SU-DHL-6 (cell line): ENCODE results near the gene PTPN5.

Source experiments
- H2AFZ ChIP-seq: fragments of 200-600 bp; sonication (generic); 2 replicates; pipeline ENCODE4 v1.6.1; 2014; ENCODE audit warnings: low read depth, mild to moderate bottlenecking, moderate library complexity, mixed read lengths, antibody characterized with exemption, low read length; ENCODE audit not compliant: severe bottlenecking
- H3F3A ChIP-seq: fragments of 200-600 bp; shearing (Covaris generic); 2 replicates; pipeline ENCODE4 v1.6.0; 2016; ENCODE audit warnings: antibody characterized with exemption, mild to moderate bottlenecking; ENCODE audit not compliant: insufficient read depth
- H3K27ac ChIP-seq: fragments of 200-600 bp; sonication (generic); 2 replicates; pipeline ENCODE4 v1.5.1; 2016; ENCODE audit warnings: low read depth, mild to moderate bottlenecking, low read length, moderate library complexity, mixed read lengths
- H3K27me3 ChIP-seq: fragments of 200-600 bp; sonication (generic), shearing (Covaris generic); 2 replicates; pipeline ENCODE4 v1.6.0; 2014; ENCODE audit warnings: mild to moderate bottlenecking, low read length
- H3K36me3 ChIP-seq: fragments of 200-600 bp; sonication (generic); 2 replicates; pipeline ENCODE4 v1.6.1; 2014; ENCODE audit warnings: mild to moderate bottlenecking, low read length, mixed read lengths
- H3K4me2 ChIP-seq: fragments of 300-600, 200-600 bp; shearing (Covaris generic), sonication (generic); 2 replicates; pipeline ENCODE4 v1.6.0; 2014; ENCODE audit warnings: low read length, low read depth, mild to moderate bottlenecking; ENCODE audit not compliant: poor library complexity, severe bottlenecking
- H3K4me3 ChIP-seq: fragments of 200-600 bp; sonication (generic); 2 replicates; pipeline ENCODE4 v1.5.1; 2014; ENCODE audit warnings: antibody characterized with exemption, low read length, mild to moderate bottlenecking, mixed read lengths; ENCODE audit not compliant: insufficient read depth, poor library complexity, severe bottlenecking
- H3K79me2 ChIP-seq: fragments of 200-600 bp; sonication (generic); 2 replicates; pipeline ENCODE4 v1.6.1; 2014; ENCODE audit warnings: mild to moderate bottlenecking, low read length, moderate library complexity; ENCODE audit not compliant: insufficient read depth
- H3K9ac ChIP-seq: fragments of 200-600 bp; sonication (generic); 2 replicates; pipeline ENCODE4 v1.7.0; 2014; ENCODE audit warnings: mild to moderate bottlenecking, low read length
- H3K9me2 ChIP-seq: fragments of 200-600 bp; sonication (generic); replicated peaks from 2 replicates; pipeline ENCODE4 v1.6.1; 2014; ENCODE audit warnings: low read length; ENCODE audit not compliant: insufficient read depth
- H3K9me3 ChIP-seq: fragments of 200-600 bp; sonication (generic); 2 replicates; pipeline ENCODE4 v1.6.1; 2014; ENCODE audit warnings: low read length, mixed read lengths; ENCODE audit not compliant: insufficient read depth
- H4K20me1 ChIP-seq: fragments of 200-600 bp; sonication (generic); 2 replicates; pipeline ENCODE4 v1.6.1; 2014; ENCODE audit warnings: low read depth, mild to moderate bottlenecking, antibody characterized with exemption, low read length, moderate library complexity, mixed read lengths
- CTCF ChIP-seq: fragments of 200-600 bp; sonication (generic); IDR thresholded peaks from one replicate; pipeline ENCODE4 v1.5.1; 2017; ENCODE audit warnings: antibody characterized with exemption, mild to moderate bottlenecking, low read length, moderate library complexity; ENCODE audit not compliant: insufficient read depth, poor library complexity, severe bottlenecking
- EZH2phosphoT487 ChIP-seq: fragments of 200-600 bp; sonication (generic), shearing (Covaris generic); conservative IDR thresholded peaks from 2 replicates; pipeline ENCODE4 v1.6.1; 2018; ENCODE audit warnings: mild to moderate bottlenecking, antibody characterized with exemption, low read length, moderate library complexity, mixed read lengths

The PTPN5 gene

GRCh38 chr11:18701614-18702216 is 89.9 kb downstream of the PTPN5 start:
- Histone ChIP-seq H3K4me2 (no peak overlapping the region), H3K36me3 (no peaks in the 10 kb centered on the region), H3K4me3 (no peak overlapping the region), H4K20me1 (no peaks in the 10 kb centered on the region), H3K27ac (no peak overlapping the region), H3K9me2 (no peaks in the 10 kb centered on the region), H3F3A (no peaks in the 10 kb centered on the region), H3K27me3 (no peaks in the 10 kb centered on the region), H3K9ac (no peak overlapping the region), H2AFZ (no peak overlapping the region), H3K79me2 (no peaks in the 10 kb centered on the region), H3K9me3 (no peaks in the 10 kb centered on the region)
- TF ChIP-seq CTCF (no peak), EZH2phosphoT487 (no peak)

- Histone ChIP-seq H3K4me3 (no peak overlapping the region), H3K4me2 (no peak overlapping the region), H3F3A (no peaks in the 10 kb centered on the region), H3K27me3 (no peaks in the 10 kb centered on the region), H4K20me1 (no peaks in the 10 kb centered on the region), H3K9ac (no peak overlapping the region), H3K79me2 (no peaks in the 10 kb centered on the region), H3K36me3 (no peaks in the 10 kb centered on the region), H3K9me3 (no peaks in the 10 kb centered on the region), H2AFZ (no peak overlapping the region), H3K9me2 (no peaks in the 10 kb centered on the region), H3K27ac (no peak overlapping the region)
- TF ChIP-seq EZH2phosphoT487: no peak
- TF ChIP-seq CTCF: no peak
Measured at GRCh38 chr11:18700872-18701271, 90.7 kb downstream of the PTPN5 start.

- H3K27ac ChIP-seq: no peak overlapping the region
Measured at GRCh38 chr11:18700375-18700774, 91.2 kb downstream of the PTPN5 start.

More at GRCh38 chr11:18700375-18700774, 91.2 kb downstream of the PTPN5 start:
- H3F3A ChIP-seq: no peaks in the 10 kb centered on the region
- no peak for TF ChIP-seq EZH2phosphoT487
- no peak for TF ChIP-seq CTCF
- no peaks in the 10 kb centered on the region for H3K27me3 ChIP-seq
- no peaks in the 10 kb centered on the region for H4K20me1 ChIP-seq
- H3K9me3 ChIP-seq: no peaks in the 10 kb centered on the region
- no peaks in the 10 kb centered on the region for H3K36me3 ChIP-seq
- H3K79me2 ChIP-seq: no peaks in the 10 kb centered on the region
- H3K9ac ChIP-seq: no peak overlapping the region
- H2AFZ ChIP-seq: no peak overlapping the region
- no peaks in the 10 kb centered on the region for H3K9me2 ChIP-seq
- no peak overlapping the region for H3K4me2 ChIP-seq
- H3K4me3 ChIP-seq: no peak overlapping the region
